Measurements from ENCODE around the gene PLGLB1.
"Not testable (repeated sequence)": the region's sequence is repeated elsewhere in the genome, so short reads cannot be mapped to it uniquely, and the experiment has no call there.

The PLGLB1 gene

GRCh38 chr2:87021744-87022143, at the start of gene PLGLB1:
PLGLB1 (minus strand) TSS chr2:87021844; CDS start chr2:87021783, 61 bp downstream.
- not testable (repeated sequence) for DNase-seq

DNA sequence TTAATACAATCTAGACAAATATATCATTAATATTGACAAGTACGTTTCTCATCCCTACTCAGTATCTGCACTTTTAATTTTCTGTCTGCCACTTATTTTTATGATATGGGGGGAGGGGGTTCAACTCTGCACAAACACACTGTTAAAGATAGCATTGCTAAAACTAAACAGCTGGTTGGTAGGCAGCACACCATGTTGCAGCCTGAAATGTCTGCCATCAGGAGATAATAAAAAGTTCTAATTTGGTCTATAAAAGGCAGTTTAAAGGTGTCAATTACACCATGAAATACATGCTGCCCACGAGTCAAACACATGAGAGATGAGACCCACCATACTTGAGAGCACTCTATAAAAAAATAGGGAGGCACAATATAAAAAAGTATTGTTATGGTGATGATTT, 42.7 kb upstream of the PLGLB1 start:
- DNase-seq: not testable (repeated sequence)

- not testable (repeated sequence) for DNase-seq
Observed at GRCh38 chr2:87063431-87063830, 41.8 kb upstream of the PLGLB1 start.

- DNase-seq: not testable (repeated sequence)
Observed at GRCh38 chr2:87061519-87061918, 39.9 kb upstream of the PLGLB1 start.

GRCh38 chr2:87057606-87058005, 36.0 kb upstream of the PLGLB1 start:
- DNase-seq: not testable (repeated sequence)

- not testable (repeated sequence) for DNase-seq
Observed at GRCh38 chr2:87056843-87057242, 35.2 kb upstream of the PLGLB1 start.

GRCh38 chr2:87056435-87056834, 34.8 kb upstream of the PLGLB1 start:
- not testable (repeated sequence) for DNase-seq

GRCh38 chr2:87054375-87054774, 32.7 kb upstream of the PLGLB1 start:
- not testable (repeated sequence) for DNase-seq

GRCh38 chr2:87041321-87041978, 19.8 kb upstream of the PLGLB1 start:
- DNase-seq: not testable (repeated sequence)

DNA sequence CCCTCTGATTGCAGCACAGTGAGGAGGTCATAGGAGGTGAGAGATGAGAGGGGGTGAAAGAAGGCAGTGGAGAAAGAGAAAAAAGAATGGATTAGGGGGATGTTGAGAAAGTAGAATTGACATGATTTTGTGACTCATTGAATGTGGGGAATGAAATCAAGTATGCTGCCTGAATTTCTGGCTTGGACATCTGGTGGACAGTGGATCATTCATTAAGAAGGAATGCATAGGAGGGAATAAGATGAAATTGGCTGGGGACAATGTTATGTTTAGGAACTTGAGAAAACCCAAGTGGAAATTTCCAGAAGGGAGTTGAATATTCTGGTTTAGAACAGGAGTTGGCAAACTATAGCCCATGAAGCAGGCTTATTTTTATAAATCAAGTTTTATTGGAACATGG, 7.0 kb upstream of the PLGLB1 start:
- not testable (repeated sequence) for DNase-seq

DNA sequence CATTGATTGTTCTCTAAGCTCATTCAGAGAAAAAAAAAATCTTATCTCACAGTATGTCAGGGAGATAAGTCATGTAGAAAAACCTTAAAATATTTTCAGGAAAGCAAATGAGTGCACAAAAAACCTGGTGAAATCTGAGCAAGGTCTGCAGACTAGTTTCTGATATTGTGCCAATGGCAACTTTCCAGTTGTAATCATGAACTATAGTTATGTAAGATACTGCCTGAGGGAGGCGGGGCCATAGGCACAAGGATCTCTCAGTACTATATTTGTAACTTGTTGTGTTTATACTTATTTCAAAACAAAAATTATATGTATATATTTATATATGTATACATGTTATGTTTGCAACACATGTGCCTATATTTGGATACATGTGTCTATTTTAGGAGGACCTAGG, 5.2 kb upstream of the PLGLB1 start:
- not testable (repeated sequence) for DNase-seq

DNA sequence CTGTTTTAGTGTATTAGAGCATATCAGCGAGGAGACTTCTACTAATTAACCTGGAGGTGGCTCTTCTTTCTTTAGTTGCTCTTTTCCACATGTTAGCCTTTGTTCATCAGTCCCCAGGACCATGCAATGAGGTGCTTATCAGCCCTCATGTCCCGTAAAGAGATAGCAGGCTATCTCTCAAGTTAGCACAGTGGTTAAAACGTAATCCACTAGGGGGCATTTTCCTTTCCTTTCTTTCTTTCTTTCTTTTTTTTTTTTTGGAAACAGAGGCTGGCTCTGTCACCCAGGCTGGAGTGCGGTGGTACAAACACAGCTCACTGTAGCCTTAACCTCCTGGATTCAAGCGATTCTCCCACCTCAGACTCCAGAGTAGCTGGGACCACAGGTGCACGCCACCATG, 4.3 kb upstream of the PLGLB1 start:
- not testable (repeated sequence) for DNase-seq

GRCh38 chr2:87023988-87024615, 2.5 kb upstream of the PLGLB1 start:
- not testable (repeated sequence) for DNase-seq

GRCh38 chr2:87021043-87021442, 601 bp downstream of the PLGLB1 start:
- DNase-seq: not testable (repeated sequence)

- not testable (repeated sequence) for DNase-seq
Observed at GRCh38 chr2:87019053-87019452, 2.6 kb downstream of the PLGLB1 start.

- DNase-seq: not testable (repeated sequence)
Observed at GRCh38 chr2:87014489-87015169, 7.0 kb downstream of the PLGLB1 start.

GRCh38 chr2:87004398-87004797, 17.2 kb downstream of the PLGLB1 start:
- not testable (repeated sequence) for DNase-seq
